GM12891 (cell line): ENCODE measurements around the gene CACNG6. TPM values are rescaled to one million over a fixed set of nuclear protein-coding genes. Genes with fewer than 3 reads are reported as not detected.
"Not testable (repeated sequence)": the region's sequence is repeated elsewhere in the genome, so short reads cannot be mapped to it uniquely, and the experiment has no call there.

ENCODE experiments used
- DNase-seq: peaks from one replicate; pipeline ENCODE4 v3.0.0; 2011; ENCODE audit warnings: low spot score; ENCODE audit not compliant: insufficient read length
- FAIRE-seq: peaks from 2 replicates; lab custom pipeline; 2011; peaks lifted over from hg19 to GRCh38; lab: Jason Lieb, UNC
- PAX5 ChIP-seq: IDR thresholded peaks from 2 replicates; pipeline ENCODE4 v1.6.1; 2011; ENCODE audit warnings: low read length, moderate library complexity, mild to moderate bottlenecking; ENCODE audit not compliant: insufficient read depth, severe bottlenecking
- POLR2A ChIP-seq: IDR thresholded peaks from 2 replicates; pipeline ENCODE4 v1.6.1; 2011; ENCODE audit warnings: low read depth, low read length, control low read depth
- POLR2AphosphoS5 ChIP-seq: IDR thresholded peaks from 2 replicates; pipeline ENCODE4 v1.6.1; 2011; ENCODE audit warnings: low read depth, low read length, control low read depth
- POU2F2 ChIP-seq: IDR thresholded peaks from 2 replicates; pipeline ENCODE4 v1.6.1; 2011; ENCODE audit warnings: low read depth, mild to moderate bottlenecking, control low read depth, low read length, moderate library complexity
- SPI1 ChIP-seq: IDR thresholded peaks from 2 replicates; pipeline ENCODE4 v1.6.1; 2011; ENCODE audit warnings: low read depth, low read length, control low read depth
- TAF1 ChIP-seq: IDR thresholded peaks from 2 replicates; pipeline ENCODE4 v1.6.1; 2011; ENCODE audit warnings: low read depth, low read length, control low read depth
- polyA plus RNA-seq: library from polyadenylated mRNA; unstranded; fragments of >200 nt; gene quantifications from one replicate; pipeline ENCODE4 v1.2.1, GENCODE V29; 2012; ENCODE audit warnings: low read depth, missing spikeins, inconsistent platforms; ENCODE audit not compliant: missing spikeins

CACNG6 gene, protein sequence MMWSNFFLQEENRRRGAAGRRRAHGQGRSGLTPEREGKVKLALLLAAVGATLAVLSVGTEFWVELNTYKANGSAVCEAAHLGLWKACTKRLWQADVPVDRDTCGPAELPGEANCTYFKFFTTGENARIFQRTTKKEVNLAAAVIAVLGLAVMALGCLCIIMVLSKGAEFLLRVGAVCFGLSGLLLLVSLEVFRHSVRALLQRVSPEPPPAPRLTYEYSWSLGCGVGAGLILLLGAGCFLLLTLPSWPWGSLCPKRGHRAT
- not detected for polyA plus RNA-seq

- FAIRE-seq: no peak
- DNase-seq: no peak
These were observed at the start of gene CACNG6 for GRCh38 chr19:53991224-53992113. TSS of gene CACNG6 (plus strand) at chr19:53991637. CDS start at chr19:53992878, 1,241 bp downstream.

GRCh38 chr19:53942001-53942786 is 49.2 kb upstream of the CACNG6 start:
- no peak for DNase-seq

More at GRCh38 chr19:53991224-53992113, at the start of gene CACNG6:
- TF ChIP-seq POU2F2 (no peak), POLR2AphosphoS5 (no peak), SPI1 (no peak), POLR2A (no peak), PAX5 (no peak), TAF1 (no peak)

GRCh38 chr19:53944416-53944815 is 47.0 kb upstream of the CACNG6 start:
- TF ChIP-seq POLR2A (no peak), POU2F2 (no peak), SPI1 (no peak), PAX5 (no peak), POLR2AphosphoS5 (no peak), TAF1 (no peak)
- FAIRE-seq (no peak), DNase-seq (no peak)

More at GRCh38 chr19:53942001-53942786, 49.2 kb upstream of the CACNG6 start:
- FAIRE-seq: no peak
- TF ChIP-seq PAX5 (no peak), TAF1 (no peak), POU2F2 (no peak), POLR2A (no peak), SPI1 (no peak), POLR2AphosphoS5 (no peak)

DNA sequence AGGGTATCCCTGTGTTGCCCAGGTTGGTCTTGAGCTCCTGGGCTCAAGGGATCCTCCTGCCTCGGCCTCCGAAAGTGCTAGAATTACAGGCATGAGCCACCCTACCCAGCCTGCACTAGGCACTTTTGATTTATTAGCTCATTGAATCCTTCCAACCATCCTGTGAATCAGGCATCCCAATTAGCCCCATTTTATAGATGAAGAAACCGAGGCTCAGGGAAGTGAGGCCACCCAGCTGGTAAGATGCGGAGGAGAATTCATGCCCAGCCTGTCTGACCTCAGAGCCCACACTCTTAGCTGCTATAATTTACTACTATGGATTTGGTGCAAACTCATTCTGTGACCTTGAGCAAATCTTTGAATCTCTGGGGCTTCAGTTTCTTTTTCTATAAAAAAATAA is 46.5 kb upstream of the CACNG6 start:
- FAIRE-seq (no peak), DNase-seq (no peak)
- no peak for TF ChIP-seq POU2F2
- TF ChIP-seq TAF1: no peak
- no peak for TF ChIP-seq POLR2A
- no peak for TF ChIP-seq PAX5

DNA sequence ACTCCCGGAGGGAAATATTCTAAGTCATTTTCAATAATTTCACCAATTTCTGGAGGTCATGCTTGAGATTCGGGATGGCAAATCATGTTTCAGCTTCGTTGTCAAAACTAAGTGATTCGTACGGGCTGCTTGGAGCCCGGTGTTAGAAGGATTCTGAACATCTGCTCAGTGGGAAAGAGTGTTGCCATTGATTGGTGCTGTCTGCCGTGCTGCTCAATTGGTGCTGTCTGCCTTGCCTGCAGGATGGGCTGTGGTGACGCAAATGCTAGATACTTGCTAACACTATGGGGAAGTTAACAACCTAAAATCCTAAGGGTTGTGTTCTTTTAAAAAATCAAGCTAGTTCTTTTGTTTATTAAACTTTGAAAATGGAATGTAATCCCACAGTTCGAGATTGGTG is 46.0 kb upstream of the CACNG6 start:
- TF ChIP-seq POU2F2 (no peak), TAF1 (no peak), PAX5 (no peak), POLR2A (no peak), SPI1 (no peak), POLR2AphosphoS5 (no peak)
- FAIRE-seq (no peak), DNase-seq (no peak)

DNA sequence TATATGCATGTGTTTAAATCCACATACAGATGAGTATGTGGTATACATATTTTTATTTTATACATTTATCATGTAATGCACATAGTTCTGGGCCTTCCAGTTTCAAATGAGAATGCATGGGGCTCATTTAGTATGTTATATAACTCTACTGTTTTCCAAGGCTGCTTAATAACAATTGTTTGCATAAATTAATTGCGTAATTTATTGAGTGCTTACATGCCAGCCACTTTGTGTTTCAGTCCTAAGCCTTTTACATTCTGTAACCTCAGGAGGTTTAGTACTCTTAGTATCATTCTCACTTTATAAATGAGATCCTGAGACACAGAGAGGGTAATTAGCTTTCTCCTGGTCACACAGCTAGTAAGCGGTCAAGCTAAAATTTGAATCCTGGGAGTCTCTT is 45.4 kb upstream of the CACNG6 start:
- no peak for FAIRE-seq
- TF ChIP-seq TAF1: no peak
- no peak for DNase-seq

GRCh38 chr19:53947624-53948023 is 43.8 kb upstream of the CACNG6 start:
- FAIRE-seq (no peak), DNase-seq (no peak)
- no peak for TF ChIP-seq POLR2A
- TF ChIP-seq SPI1: no peak
- no peak for TF ChIP-seq POLR2AphosphoS5
- no peak for TF ChIP-seq POU2F2
- no peak for TF ChIP-seq PAX5
- no peak for TF ChIP-seq TAF1

GRCh38 chr19:53948611-53949010 is 42.8 kb upstream of the CACNG6 start:
- not testable (repeated sequence) for DNase-seq, FAIRE-seq

DNA sequence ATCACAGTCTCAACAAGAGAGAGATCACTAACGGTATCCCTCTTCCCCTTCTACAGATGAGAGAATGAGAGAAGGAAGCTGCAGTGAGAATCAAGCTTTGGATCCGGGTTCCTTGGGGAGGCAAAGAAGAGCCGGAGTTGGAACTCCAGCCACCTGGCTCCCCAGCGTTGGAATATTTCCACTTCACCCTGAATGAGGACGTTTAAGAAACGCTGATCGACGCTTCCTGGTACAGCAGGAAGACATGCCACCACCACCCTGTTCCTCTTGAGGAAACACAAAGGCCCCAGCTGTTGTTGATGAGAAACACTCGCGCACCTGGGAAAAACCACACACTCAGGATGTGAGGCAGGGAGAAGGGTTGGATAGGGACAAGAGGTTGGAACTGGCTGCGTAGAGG is 40.0 kb upstream of the CACNG6 start:
- TF ChIP-seq TAF1 (no peak), POLR2A (no peak), PAX5 (no peak), POU2F2 (no peak), POLR2AphosphoS5 (no peak), SPI1 (no peak)
- DNase-seq (no peak), FAIRE-seq (no peak)
